ENCODE results near the gene COPS8. TPM values are rescaled to one million over a fixed set of nuclear protein-coding genes. Genes with fewer than 3 reads are reported as not detected.

Gene COPS8
- total RNA-seq, 1 experiment from 2014 or later, result 51.0 TPM

DNA sequence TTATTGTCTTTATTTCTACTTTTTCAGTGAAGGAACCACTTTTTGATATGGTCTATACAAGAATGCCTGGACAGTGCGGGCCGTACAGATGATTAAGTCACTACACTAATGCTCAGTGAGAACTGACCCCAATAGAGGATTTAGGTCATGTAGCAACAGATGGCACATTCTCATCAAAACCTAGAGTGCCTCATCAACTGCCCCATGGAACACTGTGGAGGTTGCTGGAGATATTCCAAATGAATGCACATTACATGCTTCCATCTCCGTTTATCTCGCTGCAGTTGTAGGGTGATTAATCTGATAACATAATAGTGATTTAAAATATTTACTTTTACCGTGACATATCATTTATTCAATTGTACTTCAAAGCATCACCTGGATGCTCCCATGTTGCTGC lies 41.8 kb upstream of the COPS8 start:
- CTCF ChIA-PET, result no interaction called here
- Mint-ChIP-seq H3K9me3 (peaks cover 20% of the 10 kb centered on the region), H3K36me3 (peaks cover 16% of the 10 kb centered on the region), H3K4me1 (peaks cover 34% of the 10 kb centered on the region), H3K4me3 (no peak overlapping the region), H3K27me3 (ENCODE audit: low read depth) (no peaks in the 10 kb centered on the region), H3K27ac (no peak overlapping the region)
- ATAC-seq (no peak), DNase-seq (ENCODE audit: low spot score) (no peak)
- no peak for TF ChIP-seq TP53 (CRISPR knock-in tag; IDR thresholded peaks at IDR 0.05)
- TF ChIP-seq, protein P1, sequence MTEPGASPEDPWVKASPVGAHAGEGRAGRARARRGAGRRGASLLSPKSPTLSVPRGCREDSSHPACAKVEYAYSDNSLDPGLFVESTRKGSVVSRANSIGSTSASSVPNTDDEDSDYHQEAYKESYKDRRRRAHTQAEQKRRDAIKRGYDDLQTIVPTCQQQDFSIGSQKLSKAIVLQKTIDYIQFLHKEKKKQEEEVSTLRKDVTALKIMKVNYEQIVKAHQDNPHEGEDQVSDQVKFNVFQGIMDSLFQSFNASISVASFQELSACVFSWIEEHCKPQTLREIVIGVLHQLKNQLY (CRISPR knock-in tag; IDR thresholded peaks at IDR 0.05), result no peak
- no peak for TF ChIP-seq ZNF219 (CRISPR knock-in tag; IDR thresholded peaks at IDR 0.05; ENCODE audit: borderline replicate concordance)
- TF ChIP-seq, protein P2, sequence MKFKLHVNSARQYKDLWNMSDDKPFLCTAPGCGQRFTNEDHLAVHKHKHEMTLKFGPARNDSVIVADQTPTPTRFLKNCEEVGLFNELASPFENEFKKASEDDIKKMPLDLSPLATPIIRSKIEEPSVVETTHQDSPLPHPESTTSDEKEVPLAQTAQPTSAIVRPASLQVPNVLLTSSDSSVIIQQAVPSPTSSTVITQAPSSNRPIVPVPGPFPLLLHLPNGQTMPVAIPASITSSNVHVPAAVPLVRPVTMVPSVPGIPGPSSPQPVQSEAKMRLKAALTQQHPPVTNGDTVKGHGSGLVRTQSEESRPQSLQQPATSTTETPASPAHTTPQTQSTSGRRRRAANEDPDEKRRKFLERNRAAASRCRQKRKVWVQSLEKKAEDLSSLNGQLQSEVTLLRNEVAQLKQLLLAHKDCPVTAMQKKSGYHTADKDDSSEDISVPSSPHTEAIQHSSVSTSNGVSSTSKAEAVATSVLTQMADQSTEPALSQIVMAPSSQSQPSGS (CRISPR knock-in tag; IDR thresholded peaks at IDR 0.05; ENCODE audit: borderline replicate concordance, low read depth), result no peak
- no peak for TF ChIP-seq JUN (CRISPR knock-in tag; IDR thresholded peaks at IDR 0.05)
- TF ChIP-seq, protein P3, sequence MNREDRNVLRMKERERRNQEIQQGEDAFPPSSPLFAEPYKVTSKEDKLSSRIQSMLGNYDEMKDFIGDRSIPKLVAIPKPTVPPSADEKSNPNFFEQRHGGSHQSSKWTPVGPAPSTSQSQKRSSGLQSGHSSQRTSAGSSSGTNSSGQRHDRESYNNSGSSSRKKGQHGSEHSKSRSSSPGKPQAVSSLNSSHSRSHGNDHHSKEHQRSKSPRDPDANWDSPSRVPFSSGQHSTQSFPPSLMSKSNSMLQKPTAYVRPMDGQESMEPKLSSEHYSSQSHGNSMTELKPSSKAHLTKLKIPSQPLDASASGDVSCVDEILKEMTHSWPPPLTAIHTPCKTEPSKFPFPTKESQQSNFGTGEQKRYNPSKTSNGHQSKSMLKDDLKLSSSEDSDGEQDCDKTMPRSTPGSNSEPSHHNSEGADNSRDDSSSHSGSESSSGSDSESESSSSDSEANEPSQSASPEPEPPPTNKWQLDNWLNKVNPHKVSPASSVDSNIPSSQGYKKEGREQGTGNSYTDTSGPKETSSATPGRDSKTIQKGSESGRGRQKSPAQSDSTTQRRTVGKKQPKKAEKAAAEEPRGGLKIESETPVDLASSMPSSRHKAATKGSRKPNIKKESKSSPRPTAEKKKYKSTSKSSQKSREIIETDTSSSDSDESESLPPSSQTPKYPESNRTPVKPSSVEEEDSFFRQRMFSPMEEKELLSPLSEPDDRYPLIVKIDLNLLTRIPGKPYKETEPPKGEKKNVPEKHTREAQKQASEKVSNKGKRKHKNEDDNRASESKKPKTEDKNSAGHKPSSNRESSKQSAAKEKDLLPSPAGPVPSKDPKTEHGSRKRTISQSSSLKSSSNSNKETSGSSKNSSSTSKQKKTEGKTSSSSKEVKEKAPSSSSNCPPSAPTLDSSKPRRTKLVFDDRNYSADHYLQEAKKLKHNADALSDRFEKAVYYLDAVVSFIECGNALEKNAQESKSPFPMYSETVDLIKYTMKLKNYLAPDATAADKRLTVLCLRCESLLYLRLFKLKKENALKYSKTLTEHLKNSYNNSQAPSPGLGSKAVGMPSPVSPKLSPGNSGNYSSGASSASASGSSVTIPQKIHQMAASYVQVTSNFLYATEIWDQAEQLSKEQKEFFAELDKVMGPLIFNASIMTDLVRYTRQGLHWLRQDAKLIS (CRISPR knock-in tag; IDR thresholded peaks at IDR 0.05; ENCODE audit: borderline replicate concordance), result no peak
- TF ChIP-seq, protein P4, sequence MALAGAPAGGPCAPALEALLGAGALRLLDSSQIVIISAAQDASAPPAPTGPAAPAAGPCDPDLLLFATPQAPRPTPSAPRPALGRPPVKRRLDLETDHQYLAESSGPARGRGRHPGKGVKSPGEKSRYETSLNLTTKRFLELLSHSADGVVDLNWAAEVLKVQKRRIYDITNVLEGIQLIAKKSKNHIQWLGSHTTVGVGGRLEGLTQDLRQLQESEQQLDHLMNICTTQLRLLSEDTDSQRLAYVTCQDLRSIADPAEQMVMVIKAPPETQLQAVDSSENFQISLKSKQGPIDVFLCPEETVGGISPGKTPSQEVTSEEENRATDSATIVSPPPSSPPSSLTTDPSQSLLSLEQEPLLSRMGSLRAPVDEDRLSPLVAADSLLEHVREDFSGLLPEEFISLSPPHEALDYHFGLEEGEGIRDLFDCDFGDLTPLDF (CRISPR knock-in tag; IDR thresholded peaks at IDR 0.05), result no peak
- TF ChIP-seq NR3C1 (CRISPR knock-in tag; conservative IDR thresholded peaks at IDR 0.05; ENCODE audit: low read depth), result no peak
- POLR2A ChIA-PET, result no interaction called here

DNA sequence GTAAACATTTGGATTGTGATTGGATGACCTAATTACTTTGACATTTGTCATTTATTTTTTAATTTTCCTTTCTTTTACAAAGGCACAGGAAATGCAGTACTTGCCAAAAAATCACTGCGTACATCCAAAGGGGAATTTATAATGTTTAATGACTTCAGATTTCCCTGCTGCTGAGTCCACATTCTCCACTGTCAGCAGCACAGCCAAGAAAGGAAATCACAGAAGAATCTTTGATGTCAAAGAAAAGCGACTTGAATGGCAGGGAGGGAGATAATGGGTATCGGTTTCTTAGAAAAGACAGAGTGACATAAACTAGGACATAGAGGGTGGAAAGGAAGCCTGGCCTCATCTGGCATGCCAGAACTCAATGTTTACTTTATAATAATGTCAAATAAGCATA lies 41.4 kb upstream of the COPS8 start:
- no peak overlapping the region for H3K27ac Mint-ChIP-seq
- DNase-seq (ENCODE audit: low spot score), result no peak
- ChIA-PET POLR2A (no interaction called here), CTCF (no interaction called here)
- no peak overlapping the region for H3K4me3 Mint-ChIP-seq
- no peaks in the 10 kb centered on the region for H3K27me3 Mint-ChIP-seq (ENCODE audit: low read depth)
- H3K36me3 Mint-ChIP-seq, result peaks cover 19% of the 10 kb centered on the region
- ATAC-seq, result no peak
- H3K4me1 Mint-ChIP-seq, result peaks cover 30% of the 10 kb centered on the region
- peaks cover 24% of the 10 kb centered on the region for H3K9me3 Mint-ChIP-seq
- TF ChIP-seq, protein P5, sequence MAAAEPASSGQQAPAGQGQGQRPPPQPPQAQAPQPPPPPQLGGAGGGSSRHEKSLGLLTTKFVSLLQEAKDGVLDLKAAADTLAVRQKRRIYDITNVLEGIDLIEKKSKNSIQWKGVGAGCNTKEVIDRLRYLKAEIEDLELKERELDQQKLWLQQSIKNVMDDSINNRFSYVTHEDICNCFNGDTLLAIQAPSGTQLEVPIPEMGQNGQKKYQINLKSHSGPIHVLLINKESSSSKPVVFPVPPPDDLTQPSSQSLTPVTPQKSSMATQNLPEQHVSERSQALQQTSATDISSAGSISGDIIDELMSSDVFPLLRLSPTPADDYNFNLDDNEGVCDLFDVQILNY (CRISPR knock-in tag; IDR thresholded peaks at IDR 0.05), result no peak
- TF ChIP-seq, protein P1 (CRISPR knock-in tag; IDR thresholded peaks at IDR 0.05), result no peak
- TF ChIP-seq, protein P6, sequence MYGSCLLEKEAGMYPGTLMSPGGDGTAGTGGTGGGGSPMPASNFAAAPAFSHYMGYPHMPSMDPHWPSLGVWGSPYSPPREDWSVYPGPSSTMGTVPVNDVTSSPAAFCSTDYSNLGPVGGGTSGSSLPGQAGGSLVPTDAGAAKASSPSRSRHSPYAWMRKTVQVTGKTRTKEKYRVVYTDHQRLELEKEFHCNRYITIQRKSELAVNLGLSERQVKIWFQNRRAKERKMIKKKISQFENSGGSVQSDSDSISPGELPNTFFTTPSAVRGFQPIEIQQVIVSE (CRISPR knock-in tag; IDR thresholded peaks at IDR 0.05; ENCODE audit: borderline replicate concordance), result no peak
- TF ChIP-seq CBFB (CRISPR knock-in tag; IDR thresholded peaks at IDR 0.05; ENCODE audit: low read depth), result no peak
- no peak for TF ChIP-seq ZNF232 (CRISPR knock-in tag; IDR thresholded peaks at IDR 0.05)
- TF ChIP-seq, protein P7, sequence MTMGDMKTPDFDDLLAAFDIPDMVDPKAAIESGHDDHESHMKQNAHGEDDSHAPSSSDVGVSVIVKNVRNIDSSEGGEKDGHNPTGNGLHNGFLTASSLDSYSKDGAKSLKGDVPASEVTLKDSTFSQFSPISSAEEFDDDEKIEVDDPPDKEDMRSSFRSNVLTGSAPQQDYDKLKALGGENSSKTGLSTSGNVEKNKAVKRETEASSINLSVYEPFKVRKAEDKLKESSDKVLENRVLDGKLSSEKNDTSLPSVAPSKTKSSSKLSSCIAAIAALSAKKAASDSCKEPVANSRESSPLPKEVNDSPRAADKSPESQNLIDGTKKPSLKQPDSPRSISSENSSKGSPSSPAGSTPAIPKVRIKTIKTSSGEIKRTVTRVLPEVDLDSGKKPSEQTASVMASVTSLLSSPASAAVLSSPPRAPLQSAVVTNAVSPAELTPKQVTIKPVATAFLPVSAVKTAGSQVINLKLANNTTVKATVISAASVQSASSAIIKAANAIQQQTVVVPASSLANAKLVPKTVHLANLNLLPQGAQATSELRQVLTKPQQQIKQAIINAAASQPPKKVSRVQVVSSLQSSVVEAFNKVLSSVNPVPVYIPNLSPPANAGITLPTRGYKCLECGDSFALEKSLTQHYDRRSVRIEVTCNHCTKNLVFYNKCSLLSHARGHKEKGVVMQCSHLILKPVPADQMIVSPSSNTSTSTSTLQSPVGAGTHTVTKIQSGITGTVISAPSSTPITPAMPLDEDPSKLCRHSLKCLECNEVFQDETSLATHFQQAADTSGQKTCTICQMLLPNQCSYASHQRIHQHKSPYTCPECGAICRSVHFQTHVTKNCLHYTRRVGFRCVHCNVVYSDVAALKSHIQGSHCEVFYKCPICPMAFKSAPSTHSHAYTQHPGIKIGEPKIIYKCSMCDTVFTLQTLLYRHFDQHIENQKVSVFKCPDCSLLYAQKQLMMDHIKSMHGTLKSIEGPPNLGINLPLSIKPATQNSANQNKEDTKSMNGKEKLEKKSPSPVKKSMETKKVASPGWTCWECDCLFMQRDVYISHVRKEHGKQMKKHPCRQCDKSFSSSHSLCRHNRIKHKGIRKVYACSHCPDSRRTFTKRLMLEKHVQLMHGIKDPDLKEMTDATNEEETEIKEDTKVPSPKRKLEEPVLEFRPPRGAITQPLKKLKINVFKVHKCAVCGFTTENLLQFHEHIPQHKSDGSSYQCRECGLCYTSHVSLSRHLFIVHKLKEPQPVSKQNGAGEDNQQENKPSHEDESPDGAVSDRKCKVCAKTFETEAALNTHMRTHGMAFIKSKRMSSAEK (CRISPR knock-in tag; IDR thresholded peaks at IDR 0.05; ENCODE audit: borderline replicate concordance), result no peak
- no peak for TF ChIP-seq ELF4 (CRISPR knock-in tag; IDR thresholded peaks at IDR 0.05; ENCODE audit: low read depth)
- TF ChIP-seq, protein P8, sequence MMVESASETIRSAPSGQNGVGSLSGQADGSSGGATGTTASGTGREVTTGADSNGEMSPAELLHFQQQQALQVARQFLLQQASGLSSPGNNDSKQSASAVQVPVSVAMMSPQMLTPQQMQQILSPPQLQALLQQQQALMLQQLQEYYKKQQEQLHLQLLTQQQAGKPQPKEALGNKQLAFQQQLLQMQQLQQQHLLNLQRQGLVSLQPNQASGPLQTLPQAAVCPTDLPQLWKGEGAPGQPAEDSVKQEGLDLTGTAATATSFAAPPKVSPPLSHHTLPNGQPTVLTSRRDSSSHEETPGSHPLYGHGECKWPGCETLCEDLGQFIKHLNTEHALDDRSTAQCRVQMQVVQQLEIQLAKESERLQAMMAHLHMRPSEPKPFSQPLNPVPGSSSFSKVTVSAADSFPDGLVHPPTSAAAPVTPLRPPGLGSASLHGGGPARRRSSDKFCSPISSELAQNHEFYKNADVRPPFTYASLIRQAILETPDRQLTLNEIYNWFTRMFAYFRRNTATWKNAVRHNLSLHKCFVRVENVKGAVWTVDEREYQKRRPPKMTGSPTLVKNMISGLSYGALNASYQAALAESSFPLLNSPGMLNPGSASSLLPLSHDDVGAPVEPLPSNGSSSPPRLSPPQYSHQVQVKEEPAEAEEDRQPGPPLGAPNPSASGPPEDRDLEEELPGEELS (CRISPR knock-in tag; IDR thresholded peaks at IDR 0.05), result no peak
- no peak for TF ChIP-seq SOX15 (CRISPR knock-in tag; IDR thresholded peaks at IDR 0.05)
- no peak for TF ChIP-seq KAT7 (CRISPR knock-in tag; IDR thresholded peaks at IDR 0.05; ENCODE audit: borderline replicate concordance)
- TF ChIP-seq JUN (CRISPR knock-in tag; IDR thresholded peaks at IDR 0.05), result no peak

Data from WTC11 (cell line).